ENCODE measurements around the gene ISOC2.
"Not testable (repeated sequence)": the region's sequence is repeated elsewhere in the genome, so short reads cannot be mapped to it uniquely, and the experiment has no call there.

ISOC2 gene

DNA sequence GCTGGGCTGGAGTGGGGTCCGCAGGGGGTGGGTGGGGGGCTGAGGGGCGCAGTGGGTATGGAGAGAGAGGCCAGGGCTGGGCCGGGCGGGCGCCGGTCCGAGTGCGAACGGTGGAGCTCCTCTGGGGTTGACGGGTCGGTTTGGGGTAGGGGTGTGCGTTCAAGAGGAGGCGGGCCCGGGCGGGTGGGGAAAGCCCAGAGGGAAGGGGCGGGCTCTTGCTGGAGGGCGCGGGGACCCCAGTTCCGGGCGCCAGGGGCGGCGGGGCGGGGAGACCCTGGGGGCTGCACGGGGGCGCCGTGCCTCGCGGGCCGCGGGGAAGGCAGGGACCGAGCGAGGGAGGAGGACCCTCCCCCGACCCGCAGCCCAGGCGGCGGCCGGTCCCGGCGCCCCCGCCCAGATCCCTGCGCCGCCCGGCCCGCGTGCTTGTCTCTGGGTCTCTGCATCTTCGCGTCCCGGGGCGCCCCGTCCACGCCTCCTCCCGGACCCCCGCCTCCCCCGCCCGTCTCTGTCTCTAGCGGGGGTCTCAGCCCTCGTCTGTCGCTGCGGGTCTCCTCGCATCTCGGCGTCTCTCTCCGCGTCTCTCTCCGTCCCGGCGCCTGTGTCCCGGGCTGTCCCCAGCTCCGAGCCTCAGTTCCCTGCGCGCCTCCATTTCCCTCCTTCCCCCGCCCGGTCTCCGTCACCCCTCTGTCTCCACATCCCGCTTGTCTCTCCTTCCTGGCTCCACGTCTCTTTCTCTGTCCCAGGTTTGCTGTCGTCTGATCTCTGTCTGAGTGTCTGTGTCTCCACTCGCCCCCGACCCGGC lies 10.1 kb downstream of the ISOC2 start:
- DNase-seq (ENCODE audit: low spot score in 2 of 2): no peak
- H3K9me3 Mint-ChIP-seq: no peaks in the 10 kb centered on the region
- peak overlapping the region; percentile 89 for H3K27ac Mint-ChIP-seq
- peak; percentile 47 for ATAC-seq (ENCODE audit: low read depth)
- peak overlapping the region; percentile 67 for H3K4me3 Mint-ChIP-seq
- peaks cover 14% of the 10 kb centered on the region for H3K4me1 Mint-ChIP-seq
- H3K36me3 Mint-ChIP-seq: peaks cover 18% of the 10 kb centered on the region
- H3K27me3 Mint-ChIP-seq: peaks cover 18% of the 10 kb centered on the region

DNA sequence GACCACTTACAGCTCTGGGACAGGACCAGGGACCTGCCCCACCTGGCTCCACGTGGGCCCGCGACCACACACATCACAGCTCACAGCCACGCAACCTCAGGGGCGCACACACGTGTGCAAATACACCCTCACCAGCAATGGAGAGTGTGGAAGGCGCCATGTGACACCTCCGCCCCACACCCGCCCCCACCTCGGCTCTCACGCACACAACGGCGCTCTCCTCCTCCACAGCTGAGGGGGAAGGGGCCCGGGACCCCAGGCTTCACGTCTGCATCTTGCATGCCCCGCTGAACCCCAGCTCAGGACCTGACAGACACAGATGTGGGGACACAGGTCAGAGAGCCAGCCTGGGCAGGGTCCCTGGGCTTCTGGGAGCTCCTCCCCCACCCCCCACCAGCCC lies 12.0 kb downstream of the ISOC2 start:
- no peaks in the 10 kb centered on the region for H3K9me3 Mint-ChIP-seq

GRCh38 chr19:55448175-55448490 lies 13.3 kb downstream of the ISOC2 start:
- H3K36me3 Mint-ChIP-seq; H3K9me3 Mint-ChIP-seq; H3K4me3 Mint-ChIP-seq; H3K27ac Mint-ChIP-seq; DNase-seq (ENCODE audit: low spot score in 2 of 2); ATAC-seq (ENCODE audit: low read depth): not testable (repeated sequence)
- peaks cover 27% of the 10 kb centered on the region for H3K27me3 Mint-ChIP-seq
- peaks cover 11% of the 10 kb centered on the region for H3K4me1 Mint-ChIP-seq

More for the DNA sequence above, 12.0 kb downstream of the ISOC2 start:
- no peak for DNase-seq (ENCODE audit: low spot score in 2 of 2)
- H3K4me3 Mint-ChIP-seq: no peak overlapping the region
- peaks cover 14% of the 10 kb centered on the region for H3K4me1 Mint-ChIP-seq
- H3K36me3 Mint-ChIP-seq: peaks cover 9% of the 10 kb centered on the region
- no peak overlapping the region for H3K27ac Mint-ChIP-seq
- H3K27me3 Mint-ChIP-seq: peaks cover 23% of the 10 kb centered on the region
- no peak for ATAC-seq (ENCODE audit: low read depth)

GRCh38 chr19:55447421-55448174 lies 13.8 kb downstream of the ISOC2 start:
- H3K27me3 Mint-ChIP-seq: peaks cover 31% of the 10 kb centered on the region
- no peaks in the 10 kb centered on the region for H3K9me3 Mint-ChIP-seq
- peaks cover 4% of the 10 kb centered on the region for H3K36me3 Mint-ChIP-seq
- peaks cover 16% of the 10 kb centered on the region for H3K4me1 Mint-ChIP-seq
- H3K27ac Mint-ChIP-seq: no peak overlapping the region
- no peak overlapping the region for H3K4me3 Mint-ChIP-seq
- ATAC-seq (ENCODE audit: low read depth) (peak; percentile 22), DNase-seq (ENCODE audit: low spot score in 2 of 2) (no peak)

DNA sequence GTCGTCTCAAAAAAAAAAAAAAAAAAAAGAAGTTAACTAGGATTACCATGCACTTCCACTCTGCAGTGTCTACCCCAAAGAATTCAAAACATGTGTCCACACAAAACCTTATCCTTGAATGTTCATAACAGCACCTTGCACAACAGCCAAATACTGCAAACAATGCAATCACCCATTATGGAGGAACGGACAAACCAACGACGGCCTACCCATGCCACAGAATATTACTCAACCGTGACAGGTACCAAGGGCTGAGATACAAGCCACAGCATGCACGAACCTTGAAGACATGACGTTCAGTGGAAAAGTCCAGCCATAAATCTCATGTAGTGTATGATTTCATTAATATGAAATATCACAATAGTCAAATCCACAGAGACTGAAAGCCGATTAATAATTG lies 15.4 kb downstream of the ISOC2 start:
- H3K4me1 Mint-ChIP-seq: peaks cover 17% of the 10 kb centered on the region
- H3K4me3 Mint-ChIP-seq: no peak overlapping the region

DNA sequence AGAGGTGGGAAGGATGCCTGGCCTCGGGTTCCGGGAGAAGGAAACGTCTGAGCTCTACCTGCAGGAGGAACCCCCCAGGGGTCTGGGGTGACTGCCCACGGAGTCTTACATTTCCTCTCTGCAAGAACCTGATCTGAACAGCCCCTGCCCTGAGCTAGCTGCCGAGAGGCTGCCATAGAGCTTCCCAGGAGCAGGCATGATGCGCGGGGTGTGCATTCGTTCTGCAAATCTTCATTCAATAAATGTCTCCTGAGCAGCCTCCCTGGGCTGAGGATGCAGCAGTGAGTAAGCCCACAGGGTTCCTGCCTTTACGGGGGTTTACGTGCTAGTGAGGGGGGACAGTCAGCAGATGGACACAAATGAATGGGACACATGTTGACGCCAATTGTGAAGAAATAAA lies 16.8 kb downstream of the ISOC2 start:
- Mint-ChIP-seq H3K4me1 (peaks cover 18% of the 10 kb centered on the region), H3K4me3 (no peak overlapping the region), H3K9me3 (no peaks in the 10 kb centered on the region), H3K27me3 (peaks cover 31% of the 10 kb centered on the region), H3K27ac (no peak overlapping the region), H3K36me3 (peaks cover 3% of the 10 kb centered on the region)
- ATAC-seq (ENCODE audit: low read depth) (no peak), DNase-seq (ENCODE audit: low spot score in 2 of 2) (no peak)

More for the DNA sequence above, 15.4 kb downstream of the ISOC2 start:
- Mint-ChIP-seq H3K9me3 (no peaks in the 10 kb centered on the region), H3K36me3 (peaks cover 7% of the 10 kb centered on the region), H3K27ac (no peak overlapping the region), H3K27me3 (peaks cover 33% of the 10 kb centered on the region)
- no peak for ATAC-seq (ENCODE audit: low read depth)
- DNase-seq (ENCODE audit: low spot score in 2 of 2): no peak

DNA sequence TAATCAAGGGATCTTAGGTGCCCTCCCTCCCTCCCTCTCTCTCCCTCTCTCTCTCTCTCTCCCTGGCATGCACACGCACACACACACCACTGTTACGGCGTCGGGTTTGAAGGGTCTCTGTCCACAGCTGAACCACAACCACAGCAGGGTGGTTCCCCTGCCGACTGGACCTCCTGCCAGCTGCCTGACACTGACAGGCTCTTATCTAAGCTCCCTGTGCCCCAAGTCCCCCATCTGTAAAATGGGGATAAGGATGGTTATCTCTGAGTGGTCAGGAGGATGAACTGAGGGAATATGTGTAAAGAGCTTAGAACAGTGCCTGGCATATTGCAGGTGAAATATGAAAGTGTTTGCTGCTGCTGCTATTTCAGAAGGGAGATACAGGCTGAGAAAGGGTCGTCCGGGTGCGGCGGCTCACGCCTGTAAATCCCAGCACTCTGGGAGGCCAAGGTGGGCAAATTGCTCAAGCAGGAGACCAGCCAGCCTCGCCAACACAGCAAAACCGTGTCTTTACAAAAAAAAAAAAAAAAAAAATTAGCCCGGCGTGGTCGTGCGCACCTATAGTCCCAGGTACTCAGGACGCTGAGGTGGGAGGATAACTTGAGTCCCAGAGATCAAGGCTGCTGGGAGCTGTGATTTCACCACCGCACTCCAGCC lies 17.5 kb downstream of the ISOC2 start:
- H3K4me1 Mint-ChIP-seq: peaks cover 20% of the 10 kb centered on the region
- no peak overlapping the region for H3K4me3 Mint-ChIP-seq
- peaks cover 3% of the 10 kb centered on the region for H3K9me3 Mint-ChIP-seq
- no peak for DNase-seq (ENCODE audit: low spot score in 2 of 2)
- ATAC-seq (ENCODE audit: low read depth): no peak
- H3K36me3 Mint-ChIP-seq: peaks cover 6% of the 10 kb centered on the region
- no peak overlapping the region for H3K27ac Mint-ChIP-seq
- H3K27me3 Mint-ChIP-seq: peaks cover 37% of the 10 kb centered on the region

DNA sequence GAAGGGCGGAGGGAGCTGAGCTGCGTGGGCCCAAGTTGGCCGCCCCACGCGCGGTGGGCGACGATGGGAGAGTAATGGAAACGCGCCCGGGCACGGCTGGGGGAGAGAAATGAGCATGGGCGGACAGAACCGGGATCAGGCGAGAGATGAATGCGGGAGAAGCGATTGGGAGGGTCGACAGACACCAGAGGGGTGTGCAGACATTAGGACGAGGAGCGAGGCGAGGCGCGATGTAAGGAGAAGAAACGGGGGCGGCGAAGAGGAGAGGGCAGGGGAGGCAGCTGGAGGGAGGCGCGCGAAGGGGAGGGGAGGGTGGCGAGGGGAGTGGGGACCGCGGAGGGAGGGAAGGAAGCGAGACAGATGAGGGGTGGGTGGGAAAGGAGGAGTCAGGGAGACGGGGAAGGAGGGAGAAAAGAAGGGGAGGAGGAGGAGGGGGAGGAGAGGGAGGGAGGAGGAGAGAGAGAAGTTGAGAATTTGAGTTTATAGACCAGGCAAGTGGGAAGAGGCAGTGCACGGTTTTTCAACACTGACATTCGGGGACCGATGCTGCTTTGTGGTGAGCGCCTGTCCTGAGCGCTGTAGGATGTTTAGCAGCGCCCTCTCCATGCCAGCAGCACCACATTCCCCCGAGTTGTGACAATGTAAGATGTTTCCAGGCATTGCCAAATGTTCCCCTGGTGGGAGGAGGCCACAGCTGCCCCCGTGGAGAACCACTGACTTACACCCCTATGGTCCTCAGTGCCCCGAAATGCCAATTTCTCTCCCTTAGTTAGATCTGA lies 18.2 kb downstream of the ISOC2 start, which contains the start of gene SHISA7:
TSS of gene SHISA7 (minus strand) at position 256 of the 779 bp plus-strand sequence. CDS start 437 bp downstream, outside the sequence.
- Mint-ChIP-seq H3K9me3 (peaks cover 3% of the 10 kb centered on the region), H3K27me3 (peaks cover 40% of the 10 kb centered on the region)

DNA sequence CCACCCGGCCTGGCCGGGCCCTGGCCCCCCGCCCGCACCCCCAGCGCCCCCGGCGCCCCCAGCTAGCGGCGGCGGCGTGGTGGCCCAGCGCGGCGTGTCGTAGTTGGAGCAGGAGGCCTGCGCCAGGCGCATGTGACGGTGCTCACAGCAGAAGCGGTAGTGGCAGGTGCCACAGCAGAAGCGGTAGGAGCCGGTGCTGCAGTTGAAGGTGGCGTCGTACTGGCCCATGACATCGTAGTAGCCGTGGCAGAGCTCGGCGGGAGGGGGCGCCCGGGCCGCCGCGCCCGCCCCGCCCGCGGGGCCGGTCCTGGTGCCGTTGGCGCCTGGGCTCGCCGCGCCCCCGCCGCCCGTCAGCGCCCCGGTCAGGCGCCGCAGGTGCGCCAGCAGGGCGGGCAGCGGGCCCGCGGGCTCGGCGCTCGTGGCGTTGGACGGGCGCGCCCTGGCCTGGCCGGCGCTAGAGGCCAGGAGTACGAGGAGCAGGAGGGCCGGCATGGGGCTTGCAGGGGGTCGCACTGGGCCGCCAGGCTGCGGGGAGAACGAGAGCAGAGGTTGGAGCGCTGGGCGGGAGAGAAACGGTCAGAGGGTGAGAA lies 19.0 kb downstream of the ISOC2 start:
- peaks cover 20% of the 10 kb centered on the region for H3K4me1 Mint-ChIP-seq
- no peak overlapping the region for H3K4me3 Mint-ChIP-seq
- ATAC-seq (ENCODE audit: low read depth): peak; percentile 58
- H3K27ac Mint-ChIP-seq: no peak overlapping the region
- peaks cover 40% of the 10 kb centered on the region for H3K27me3 Mint-ChIP-seq
- H3K9me3 Mint-ChIP-seq: peaks cover 3% of the 10 kb centered on the region
- peak in 1 of 2 donors; percentile 33 for DNase-seq (ENCODE audit: low spot score in 2 of 2)
- peaks cover 6% of the 10 kb centered on the region for H3K36me3 Mint-ChIP-seq

More for the DNA sequence above, 18.2 kb downstream of the ISOC2 start, which contains the start of gene SHISA7:
- Mint-ChIP-seq H3K27ac (no peak within 1 kb of the TSS), H3K36me3 (peaks cover 6% of the 10 kb centered on the region), H3K4me3 (no peak within 1 kb of the TSS), H3K4me1 (peaks cover 20% of the 10 kb centered on the region)
- ATAC-seq (ENCODE audit: low read depth) (no peak), DNase-seq (ENCODE audit: low spot score in 2 of 2) (no peak)

DNA sequence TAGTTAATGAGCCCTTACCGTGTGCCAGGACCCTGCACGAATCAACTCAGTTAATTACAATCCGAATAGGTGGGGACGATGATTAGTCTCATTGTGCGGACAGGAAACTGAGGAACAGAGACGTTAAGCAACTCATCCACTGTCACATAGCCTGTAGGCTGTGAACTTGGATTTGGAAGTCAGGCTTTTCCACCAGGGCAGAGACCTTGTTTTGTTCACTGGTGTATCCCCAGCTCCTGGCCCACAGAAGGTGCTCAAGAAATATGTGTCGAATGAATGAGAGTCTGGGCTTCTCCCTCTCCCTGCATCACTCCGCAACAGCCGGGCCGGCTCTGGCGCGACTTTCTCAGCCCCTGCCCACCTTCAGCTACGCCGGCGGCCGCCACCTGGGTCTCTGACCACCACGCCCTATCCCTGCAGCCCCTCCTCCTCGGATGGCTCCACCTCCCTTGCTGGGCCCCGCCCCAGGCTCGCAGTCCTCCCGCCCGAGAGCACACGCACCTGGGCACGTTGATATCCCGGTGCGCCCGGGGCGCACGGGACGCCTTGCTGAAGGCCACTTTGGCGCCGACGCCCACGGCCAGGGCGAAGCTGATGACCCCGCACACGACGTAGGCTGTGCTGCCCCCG lies 19.6 kb downstream of the ISOC2 start:
- peak overlapping the region; percentile 21 for H3K4me3 Mint-ChIP-seq

GRCh38 chr19:55441319-55441691 lies 20.1 kb downstream of the ISOC2 start:
- Mint-ChIP-seq H3K4me3 (peak overlapping the region; percentile 21), H3K36me3 (peaks cover 6% of the 10 kb centered on the region), H3K27me3 (peaks cover 46% of the 10 kb centered on the region), H3K4me1 (peaks cover 22% of the 10 kb centered on the region), H3K27ac (peak overlapping the region; percentile 19), H3K9me3 (peaks cover 3% of the 10 kb centered on the region)
- ATAC-seq (ENCODE audit: low read depth) (peak; percentile 61), DNase-seq (ENCODE audit: low spot score in 2 of 2) (peak; percentile 32 to 39)

More for the DNA sequence above, 19.6 kb downstream of the ISOC2 start:
- peaks cover 22% of the 10 kb centered on the region for H3K4me1 Mint-ChIP-seq
- H3K9me3 Mint-ChIP-seq: peaks cover 3% of the 10 kb centered on the region
- H3K36me3 Mint-ChIP-seq: peaks cover 6% of the 10 kb centered on the region
- ATAC-seq (ENCODE audit: low read depth): peak; percentile 35
- peak overlapping the region; percentile 19 for H3K27ac Mint-ChIP-seq
- peak in 1 of 2 donors; percentile 22 for DNase-seq (ENCODE audit: low spot score in 2 of 2)
- peaks cover 42% of the 10 kb centered on the region for H3K27me3 Mint-ChIP-seq

DNA sequence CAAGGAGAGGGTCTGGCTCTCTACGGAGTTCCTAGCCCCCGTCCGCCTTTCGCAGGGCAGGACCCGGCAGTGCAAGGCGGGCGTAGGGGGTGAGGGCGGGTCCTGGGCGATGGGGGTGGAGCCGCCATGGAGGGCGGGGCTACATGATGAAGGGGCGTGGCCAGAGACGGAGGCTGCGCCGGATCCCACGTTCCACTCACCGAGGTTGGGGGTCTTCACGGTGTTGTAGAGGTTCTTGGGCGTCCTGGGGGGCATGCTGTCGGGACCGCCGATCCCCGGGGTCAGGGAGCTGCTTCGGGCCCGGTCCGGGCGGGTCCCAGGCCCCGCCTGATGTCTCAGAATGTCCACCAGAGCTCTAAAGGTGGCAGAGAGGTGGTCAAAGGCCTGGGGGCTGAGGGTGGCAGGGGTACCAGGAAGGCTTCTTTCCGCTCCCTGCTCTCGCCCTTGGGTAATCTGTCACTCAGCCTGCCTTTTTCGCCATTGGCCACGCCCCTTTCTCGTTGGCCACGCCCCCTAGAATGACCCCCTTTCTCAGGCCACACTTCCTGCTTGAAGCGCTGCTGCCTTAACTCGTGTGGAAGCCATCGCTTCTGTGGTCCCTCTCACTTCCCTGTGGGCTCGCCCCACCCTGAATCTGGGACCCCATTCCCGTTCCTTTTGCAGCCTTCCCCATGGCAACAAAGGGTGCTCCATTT lies 20.9 kb downstream of the ISOC2 start:
- H3K4me3 Mint-ChIP-seq: no peak overlapping the region
- H3K36me3 Mint-ChIP-seq: peaks cover 6% of the 10 kb centered on the region
- no peak overlapping the region for H3K27ac Mint-ChIP-seq
- peaks cover 22% of the 10 kb centered on the region for H3K4me1 Mint-ChIP-seq
- DNase-seq (ENCODE audit: low spot score in 2 of 2) (peak in 1 of 2 donors; percentile 16), ATAC-seq (ENCODE audit: low read depth) (no peak)
- peaks cover 44% of the 10 kb centered on the region for H3K27me3 Mint-ChIP-seq
- H3K9me3 Mint-ChIP-seq: peaks cover 3% of the 10 kb centered on the region

Measured in memory B cell (primary cell).